Esophagus muscularis mucosa (tissue), 4 donors: ENCODE measurements around the gene PDE4A.
"Not testable (repeated sequence)": the region's sequence is repeated elsewhere in the genome, so short reads cannot be mapped to it uniquely, and the experiment has no call there.

ENCODE experiments used
- EP300 ChIP-seq: sonication (generic); formaldehyde crosslinking; IDR thresholded peaks from one replicate; pipeline ENCODE4 v1.6.1; 2017; ENCODE audit warnings: antibody characterized with exemption
- POLR2A ChIP-seq: fragments of 450-650 bp; IDR thresholded peaks from one replicate; pipeline ENCODE4 v1.6.1; 2017; ENCODE audit warnings: antibody characterized with exemption, moderate library complexity, mild to moderate bottlenecking, low read depth
- TF ChIP-seq, protein P1 (sequence below), 3 experiments: fragments of 200-600 bp in 2 of 3; fragments of 450-650 bp in 1 of 3; sonication (generic) in 2 of 3; IDR thresholded peaks; one replicate each; pipeline ENCODE4 v1.5.1; 2017 to 2019; ENCODE audit warnings: antibody characterized with exemption in 3 of 3, mild to moderate bottlenecking in 2 of 3, moderate library complexity in 1 of 3

GRCh38 chr19:10377140-10377640, 43.1 kb upstream of the PDE4A start:
- TF ChIP-seq, protein P1, sequence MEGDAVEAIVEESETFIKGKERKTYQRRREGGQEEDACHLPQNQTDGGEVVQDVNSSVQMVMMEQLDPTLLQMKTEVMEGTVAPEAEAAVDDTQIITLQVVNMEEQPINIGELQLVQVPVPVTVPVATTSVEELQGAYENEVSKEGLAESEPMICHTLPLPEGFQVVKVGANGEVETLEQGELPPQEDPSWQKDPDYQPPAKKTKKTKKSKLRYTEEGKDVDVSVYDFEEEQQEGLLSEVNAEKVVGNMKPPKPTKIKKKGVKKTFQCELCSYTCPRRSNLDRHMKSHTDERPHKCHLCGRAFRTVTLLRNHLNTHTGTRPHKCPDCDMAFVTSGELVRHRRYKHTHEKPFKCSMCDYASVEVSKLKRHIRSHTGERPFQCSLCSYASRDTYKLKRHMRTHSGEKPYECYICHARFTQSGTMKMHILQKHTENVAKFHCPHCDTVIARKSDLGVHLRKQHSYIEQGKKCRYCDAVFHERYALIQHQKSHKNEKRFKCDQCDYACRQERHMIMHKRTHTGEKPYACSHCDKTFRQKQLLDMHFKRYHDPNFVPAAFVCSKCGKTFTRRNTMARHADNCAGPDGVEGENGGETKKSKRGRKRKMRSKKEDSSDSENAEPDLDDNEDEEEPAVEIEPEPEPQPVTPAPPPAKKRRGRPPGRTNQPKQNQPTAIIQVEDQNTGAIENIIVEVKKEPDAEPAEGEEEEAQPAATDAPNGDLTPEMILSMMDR (IDR thresholded peaks at IDR 0.05), result not testable (repeated sequence)
- TF ChIP-seq EP300, POLR2A: not testable (repeated sequence)
